HL-60 (cell line): ENCODE measurements around the gene HSPH1.

ENCODE experiments used
- CTCF ChIP-seq: IDR thresholded peaks from one replicate; pipeline ENCODE4 v1.5.1; 2011; ENCODE audit warnings: low read length, control low read depth, inconsistent platforms; ENCODE audit not compliant: insufficient read depth
- POLR2AphosphoS5 ChIP-seq: IDR thresholded peaks from 2 replicates; pipeline ENCODE4 v1.6.1; 2012; ENCODE audit warnings: low read depth
- REST ChIP-seq: IDR thresholded peaks from 2 replicates; pipeline ENCODE4 v1.6.1; 2012; ENCODE audit warnings: low read depth; ENCODE audit not compliant: insufficient replicate concordance
- SPI1 ChIP-seq: IDR thresholded peaks from 2 replicates; pipeline ENCODE4 v1.6.1; 2012; ENCODE audit warnings: low read depth, mild to moderate bottlenecking, borderline replicate concordance

GRCh38 chr13:31100721-31101120, 61.0 kb downstream of the HSPH1 start:
- no peak for TF ChIP-seq CTCF
- TF ChIP-seq REST, result no peak
- TF ChIP-seq POLR2AphosphoS5, result no peak
- TF ChIP-seq SPI1, result no peak
